ENCODE measurements around the gene RGSL1. TPM values are rescaled to one million over a fixed set of nuclear protein-coding genes. Genes with fewer than 3 reads are reported as not detected.
A peak's percentile ranks its signal among the peaks of the same experiment; 100 is the strongest.

The RGSL1 gene
- total RNA-seq, 4 donors from 2014 or later: 0.42 to 0.61 TPM; not detected in 2

- H3K4me3 ChIP-seq: peak within 1 kb of the TSS; percentile 27 to 73 (median 48)
- TF ChIP-seq POLR2A (IDR thresholded peaks at IDR 0.05) (peak in 2 of 4 donors; percentile 52 to 86), CTCF (IDR thresholded peaks at IDR 0.05) (peak in 2 of 6 experiments; percentile 4 to 9)
- intact Hi-C loops (cut with DNase I): no loop called here
These were observed 154.5 kb downstream of the RGSL1 start, which contains the start of gene RGS16 for GRCh38 chr1:182604175-182605164. RGS16 (minus strand) TSS chr1:182604389; CDS start chr1:182604259, 130 bp downstream.

GRCh38 chr1:182607566-182607965 is 157.6 kb downstream of the RGSL1 start:
- no peak for TF ChIP-seq POLR2A (IDR thresholded peaks at IDR 0.05)
- no peak for TF ChIP-seq CTCF (IDR thresholded peaks at IDR 0.05)
- Histone ChIP-seq H3K4me1 (peaks cover 4 to 23% (median 11%) of the 10 kb centered on the region in 3 donors), H3K27me3 (peaks cover 0 to 5% (median 0%) of the 10 kb centered on the region in 4 donors), H3K9me3 (no peaks in the 10 kb centered on the region), H3K27ac (no peak overlapping the region), H3K4me3 (no peak overlapping the region), H3K36me3 (no peaks in the 10 kb centered on the region)
- no peak for DNase-seq
- 78 to 80% methylated on average over 1 of the region's 1 CpG for WGBS, 2 donors
- intact Hi-C loops (cut with DNase I): no loop called here

More at GRCh38 chr1:182604175-182605164, 154.5 kb downstream of the RGSL1 start, which contains the start of gene RGS16:
- peaks cover 0 to 11% (median 0%) of the 10 kb centered on the region in 3 donors for H3K36me3 ChIP-seq
- WGBS, 2 donors: 7 to 58% methylated on average over 2 to 20 of the region's 44 CpGs
- peak; percentile 77 for DNase-seq
- peak within 1 kb of the TSS; percentile 2 to 74 (median 60) for H3K27ac ChIP-seq
- H3K27me3 ChIP-seq: no peaks in the 10 kb centered on the region
- H3K4me1 ChIP-seq: peaks cover 4 to 42% (median 17%) of the 10 kb centered on the region in 3 donors
- no peaks in the 10 kb centered on the region for H3K9me3 ChIP-seq

GRCh38 chr1:182608236-182608635 is 158.3 kb downstream of the RGSL1 start:
- Histone ChIP-seq H3K4me1 (peaks cover 4 to 17% (median 9%) of the 10 kb centered on the region in 3 donors), H3K4me3 (no peak overlapping the region), H3K27ac (no peak overlapping the region), H3K36me3 (no peaks in the 10 kb centered on the region), H3K9me3 (no peaks in the 10 kb centered on the region), H3K27me3 (peaks cover 0 to 8% (median 0%) of the 10 kb centered on the region in 4 donors)
- 96 to 100% methylated on average over 2 of the region's 2 CpGs for WGBS, 2 donors
- intact Hi-C loops (cut with DNase I): no loop called here
- DNase-seq: no peak
- TF ChIP-seq POLR2A (IDR thresholded peaks at IDR 0.05): no peak
- TF ChIP-seq CTCF (IDR thresholded peaks at IDR 0.05): no peak

DNA sequence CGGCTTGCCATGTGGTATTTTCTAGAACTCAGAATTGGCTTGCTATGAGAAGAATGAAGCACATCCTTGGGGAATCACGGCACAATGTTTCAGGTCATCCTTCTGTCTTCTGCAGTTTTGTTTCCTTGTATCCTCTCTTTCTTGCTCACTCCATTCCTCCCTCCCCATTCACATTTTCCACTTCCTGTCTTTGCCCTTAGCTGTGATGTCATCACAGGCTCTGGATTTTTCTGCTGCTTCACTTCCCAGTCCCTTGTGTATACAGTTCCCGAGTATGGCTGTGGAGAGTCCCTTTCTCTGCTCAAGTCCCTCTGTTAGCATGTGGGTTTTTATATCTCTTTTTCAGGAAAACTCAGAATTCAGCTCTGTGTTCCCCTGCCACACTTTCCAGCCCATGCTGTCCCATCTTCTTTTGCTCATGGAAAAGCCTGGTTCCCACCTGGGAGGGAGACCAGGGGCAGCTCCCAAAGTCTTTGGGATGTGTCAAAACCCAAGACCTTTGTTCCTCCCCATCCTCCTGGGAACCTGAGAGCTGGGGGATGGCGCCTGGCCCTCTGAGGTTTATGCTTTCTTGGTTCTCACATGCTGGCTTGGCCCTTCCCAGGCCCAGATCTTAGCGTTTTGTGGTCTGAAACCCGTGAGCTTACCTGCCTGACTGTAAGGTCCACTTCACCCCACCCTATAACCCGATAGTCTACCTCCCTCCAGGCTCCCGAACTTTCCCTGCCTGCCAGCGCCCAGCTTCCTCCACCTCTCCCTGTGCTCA is 159.1 kb downstream of the RGSL1 start:
- no peak overlapping the region for H3K4me3 ChIP-seq
- intact Hi-C loops (cut with DNase I): no loop called here
- 80 to 86% methylated on average over 8 to 9 of the region's 9 CpGs for WGBS, 2 donors
- H3K27me3 ChIP-seq: peaks cover 0 to 11% (median 0%) of the 10 kb centered on the region in 4 donors
- H3K9me3 ChIP-seq: no peaks in the 10 kb centered on the region
- DNase-seq: no peak
- no peaks in the 10 kb centered on the region for H3K36me3 ChIP-seq
- H3K4me1 ChIP-seq: peaks cover 3 to 12% (median 5%) of the 10 kb centered on the region in 3 donors
- peak overlapping the region in 2 of 4 donors; percentile 6 to 37 for H3K27ac ChIP-seq
- TF ChIP-seq POLR2A (IDR thresholded peaks at IDR 0.05): no peak
- no peak for TF ChIP-seq CTCF (IDR thresholded peaks at IDR 0.05)

Small RNA genes lying within 50 kb of the gene (small RNA-seq; reads per million reads assigned to genes)
- gene RF00017: 0 reads per million in 4 donors

Other genes starting within 250 kb of the RGSL1 start
- 1,000 to 10,000 TPM in 3 of 4 donors, 100 to 1,000 TPM in 1; 597 to 1,638 (median 1,035) TPM for gene GLUL, start 58.4 kb upstream of the RGSL1 start, total RNA-seq
- not detected for gene TEDDM1, start 49.5 kb upstream of the RGSL1 start, total RNA-seq
- 1 to 10 TPM; 5.6 to 9.5 (median 7.5) TPM for gene RNASEL, start 139.1 kb downstream of the RGSL1 start, total RNA-seq
- gene RGS16, start 154.2 kb downstream of the RGSL1 start, total RNA-seq: 1 to 10 TPM; 1.1 to 2.2 (median 1.3) TPM
- not detected for gene RGS8, start 234.4 kb downstream of the RGSL1 start, total RNA-seq